NCI-H69 (cell line): ENCODE measurements around the gene CCDC124.
"Not testable (repeated sequence)": the region's sequence is repeated elsewhere in the genome, so short reads cannot be mapped to it uniquely, and the experiment has no call there.

Experiments used
- DNase-seq: peaks from one replicate; lab custom pipeline; 2025; lab: John Stamatoyannopoulos, UW

CCDC124 gene

GRCh38 chr19:17985037-17985818, 52.4 kb downstream of the CCDC124 start:
- DNase-seq = no peak

DNA sequence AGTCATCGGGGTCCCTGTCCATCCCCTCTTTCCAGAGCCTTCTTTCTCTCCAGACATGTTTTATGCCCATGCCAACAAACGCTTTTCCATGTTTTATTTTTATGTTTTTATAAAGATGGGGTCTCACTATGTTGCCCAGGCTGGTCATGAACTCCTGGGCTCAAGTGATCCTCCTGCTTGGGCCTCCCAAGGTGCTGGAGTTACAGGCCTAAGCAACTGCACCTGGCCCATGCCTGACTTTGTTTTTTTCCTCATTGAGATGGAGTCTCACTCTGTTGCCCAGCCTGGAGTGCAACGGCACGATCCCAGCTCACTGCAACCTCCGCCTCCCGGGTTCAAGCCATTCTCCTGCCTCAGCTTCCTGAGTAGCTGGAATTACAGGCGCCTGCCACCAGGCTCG, 53.8 kb downstream of the CCDC124 start:
- DNase-seq = not testable (repeated sequence)

- DNase-seq = no peak
Observed at GRCh38 chr19:17988161-17988560, 55.3 kb downstream of the CCDC124 start.

DNA sequence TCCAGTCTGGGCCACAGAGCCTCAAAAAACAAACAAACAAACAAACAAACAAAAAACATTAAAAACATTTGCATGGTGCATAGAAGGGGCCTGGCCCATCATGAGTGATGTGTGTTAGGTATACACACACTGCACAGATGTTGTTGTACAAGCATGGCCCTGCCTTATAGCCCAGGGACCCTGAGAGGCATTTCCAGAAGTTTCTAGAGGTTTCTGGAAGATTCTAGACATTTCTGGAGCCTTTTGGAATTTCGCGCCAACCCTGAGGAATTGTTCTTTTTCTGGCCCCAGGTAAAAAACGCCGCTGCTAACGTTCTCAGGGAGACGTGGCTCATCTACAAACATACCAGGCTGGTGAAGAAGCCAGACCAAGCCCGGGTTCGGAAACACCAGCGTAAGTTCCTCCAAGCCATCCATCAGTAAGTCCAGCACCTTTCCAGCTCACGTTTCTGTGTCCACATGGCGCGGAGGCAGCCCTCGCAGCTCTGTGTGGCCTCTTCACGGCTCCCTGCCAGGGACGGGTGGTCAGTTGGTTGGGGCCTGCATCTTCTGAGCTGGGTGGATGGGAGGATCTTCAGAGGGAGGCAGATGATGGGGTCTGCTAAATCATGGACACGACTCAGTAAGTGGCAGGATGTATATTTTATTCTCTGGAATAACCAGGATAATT, 56.7 kb downstream of the CCDC124 start:
- DNase-seq = no peak

- DNase-seq = no peak
Observed at GRCh38 chr19:17993076-17993813, 60.4 kb downstream of the CCDC124 start.
